Left kidney (tissue), 2 donors: ENCODE data around the gene TWIST2. TPM values are rescaled to one million over a fixed set of nuclear protein-coding genes. Genes with fewer than 3 reads are reported as not detected.

ENCODE experiments used
- DNase-seq: peaks from one replicate; pipeline ENCODE4 v3.0.0-alpha.2; 2013
- polyA plus RNA-seq: library from polyadenylated mRNA; unstranded; fragments of 120-200 nt; gene quantifications from one replicate; pipeline ENCODE4 v1.2.1, GENCODE V29; 2013; ENCODE audit not compliant: insufficient read length

TWIST2 gene
- polyA plus RNA-seq, 1 donor = 2.4 TPM

GRCh38 chr2:238955648-238956531 lies 108.0 kb downstream of the TWIST2 start:
- no peak for DNase-seq

- no peak for DNase-seq
Observed at GRCh38 chr2:238956676-238957075, 108.8 kb downstream of the TWIST2 start.
